HCT116 (cell line): Measurements from ENCODE around the gene HMHB1.

Source experiments
- CTCF ChIP-seq, 3 experiments: fragments of 200-600 bp in 1 of 3; sonication (generic) in 1 of 3; IDR thresholded peaks in 2 of 3; conservative IDR thresholded peaks in 1 of 3; 2 replicates each; pipeline ENCODE4 v1.5.1; 2012 to 2017; ENCODE audit warnings: low read depth in 2 of 3, low read length in 2 of 3, antibody characterized with exemption in 1 of 3, borderline replicate concordance in 1 of 3, control low read depth in 1 of 3, mild to moderate bottlenecking in 1 of 3, mixed read lengths in 1 of 3, mixed run types in 1 of 3, moderate library complexity in 1 of 3; ENCODE audit not compliant: insufficient read depth in 1 of 3
- ELF1 ChIP-seq: IDR thresholded peaks from 2 replicates; pipeline ENCODE4 v1.6.1; 2012; ENCODE audit warnings: low read depth, borderline replicate concordance
- EZH2phosphoT487 ChIP-seq: fragments of 200-600 bp; IDR thresholded peaks from 2 replicates; pipeline ENCODE4 v1.6.1; 2018; ENCODE audit warnings: antibody characterized with exemption, borderline replicate concordance
- POLR2AphosphoS5 ChIP-seq: IDR thresholded peaks from 2 replicates; pipeline ENCODE4 v1.6.1; 2011; ENCODE audit warnings: mild to moderate bottlenecking, low read depth, low read length, moderate library complexity
- REST ChIP-seq: IDR thresholded peaks from 2 replicates; pipeline ENCODE4 v1.6.1; 2012; ENCODE audit warnings: low read depth
- SIN3A ChIP-seq: IDR thresholded peaks from 2 replicates; pipeline ENCODE4 v1.6.1; 2012; ENCODE audit warnings: low read depth

DNA sequence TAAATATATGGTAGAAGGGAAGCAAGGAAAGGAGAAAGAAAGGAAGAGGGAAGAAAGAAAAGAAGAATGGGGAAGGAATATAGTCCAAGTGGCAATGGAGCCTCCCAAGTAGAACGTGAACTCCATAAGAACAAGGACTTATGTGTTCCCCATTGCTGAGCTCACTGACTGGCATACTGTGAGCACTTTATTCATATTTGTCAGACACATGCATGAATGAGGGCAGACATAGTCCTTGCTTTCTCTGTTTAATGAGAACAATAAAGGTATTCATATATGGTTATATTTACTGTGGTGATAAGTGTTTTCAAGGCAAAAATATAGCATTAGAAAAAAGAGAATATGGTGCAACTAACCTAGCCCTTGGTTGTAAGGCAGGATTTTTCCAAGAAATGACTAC lies 23.6 kb upstream of the HMHB1 start:
- TF ChIP-seq SIN3A = no peak
- TF ChIP-seq CTCF (IDR thresholded peaks at IDR 0.05 in 2 of 3, conservative IDR thresholded peaks at IDR 0.05 in 1 of 3; ENCODE audit: borderline replicate concordance in 1 of 3, insufficient read depth in 1 of 3, low read depth in 2 of 3, low read length in 2 of 3) = no peak
- no peak for TF ChIP-seq POLR2AphosphoS5
- TF ChIP-seq EZH2phosphoT487 = no peak
- no peak for TF ChIP-seq REST
- TF ChIP-seq ELF1 = no peak
